Measurements from ENCODE around the gene TYMP. TPM values are rescaled to one million over a fixed set of nuclear protein-coding genes. Genes with fewer than 3 reads are reported as not detected.

The TYMP gene
- total and polyA plus RNA-seq, 2 donors (not counting 3 experiments of a cell fraction or from before 2014, with no cell fraction given), result 2.0 to 2.4 TPM

GRCh38 chr22:50560034-50560433 lies 30.2 kb upstream of the TYMP start:
- no peak overlapping the region for H3K4me2 ChIP-seq (ENCODE audit: insufficient read depth, low read length)
- H3K79me2 ChIP-seq (ENCODE audit: control insufficient read depth, insufficient read depth, low read length), result no peaks in the 10 kb centered on the region
- H3K9me1 ChIP-seq (replicated peaks; ENCODE audit: control insufficient read depth, extremely low read depth, insufficient read depth, low read length), result no peaks in the 10 kb centered on the region
- H4K20me1 ChIP-seq (replicated peaks; ENCODE audit: control insufficient read depth, extremely low read depth, insufficient read depth, low read length), result no peaks in the 10 kb centered on the region
- intact Hi-C loops (cut with micrococcal nuclease), result loop anchor here (2.0 kb wide), 1 partner anchor 15 kb away; the partner anchor contains the start of gene KLHDC7B
- TF ChIP-seq MAX (IDR thresholded peaks at IDR 0.05; ENCODE audit: insufficient read depth, insufficient read length), result no peak
- TF ChIP-seq, protein P1, sequence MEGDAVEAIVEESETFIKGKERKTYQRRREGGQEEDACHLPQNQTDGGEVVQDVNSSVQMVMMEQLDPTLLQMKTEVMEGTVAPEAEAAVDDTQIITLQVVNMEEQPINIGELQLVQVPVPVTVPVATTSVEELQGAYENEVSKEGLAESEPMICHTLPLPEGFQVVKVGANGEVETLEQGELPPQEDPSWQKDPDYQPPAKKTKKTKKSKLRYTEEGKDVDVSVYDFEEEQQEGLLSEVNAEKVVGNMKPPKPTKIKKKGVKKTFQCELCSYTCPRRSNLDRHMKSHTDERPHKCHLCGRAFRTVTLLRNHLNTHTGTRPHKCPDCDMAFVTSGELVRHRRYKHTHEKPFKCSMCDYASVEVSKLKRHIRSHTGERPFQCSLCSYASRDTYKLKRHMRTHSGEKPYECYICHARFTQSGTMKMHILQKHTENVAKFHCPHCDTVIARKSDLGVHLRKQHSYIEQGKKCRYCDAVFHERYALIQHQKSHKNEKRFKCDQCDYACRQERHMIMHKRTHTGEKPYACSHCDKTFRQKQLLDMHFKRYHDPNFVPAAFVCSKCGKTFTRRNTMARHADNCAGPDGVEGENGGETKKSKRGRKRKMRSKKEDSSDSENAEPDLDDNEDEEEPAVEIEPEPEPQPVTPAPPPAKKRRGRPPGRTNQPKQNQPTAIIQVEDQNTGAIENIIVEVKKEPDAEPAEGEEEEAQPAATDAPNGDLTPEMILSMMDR (IDR thresholded peaks at IDR 0.05; ENCODE audit: extremely low read depth in 1 of 2, insufficient read depth in 1 of 2, low read depth in 1 of 2, low read length in 2 of 2), result no peak
- H3K4me1 ChIP-seq (ENCODE audit: control insufficient read depth, extremely low read depth, insufficient read depth, low read length), result peaks cover 5% of the 10 kb centered on the region
- POLR2A ChIA-PET, result no interaction called here
- no peaks in the 10 kb centered on the region for H3K36me3 ChIP-seq (ENCODE audit: control insufficient read depth in 2 of 2, extremely low read depth in 1 of 2, insufficient read depth in 2 of 2, low read length in 2 of 2)
- dilution Hi-C loops (cut with MboI; ENCODE audit: extremely low pct_ligation_motif_present, low sequenced_read_pairs), result no loop called here
- H3K27me3 ChIP-seq (ENCODE audit: control insufficient read depth in 2 of 2, insufficient read depth in 2 of 2, low read length in 2 of 2), result peaks cover 16 to 18% of the 10 kb centered on the region in 2 experiments
- CTCF ChIA-PET, result interaction anchor here (0.8 to 1.6 kb wide), 5 partner anchors 9 to 61 kb away, joined by 3 to 5 read pairs (median 3); partner anchors contain the start of gene SCO2
- H3K9me3 ChIP-seq (replicated peaks; ENCODE audit: control insufficient read depth, insufficient read depth, low read length), result no peaks in the 10 kb centered on the region
- BruUV-seq (replicated peaks), result no TSS peak
- H3K4me3 ChIP-seq (replicated peaks in 1 of 3; ENCODE audit: insufficient read depth in 1 of 3, low read depth in 1 of 3, low read length in 3 of 3), result no peak overlapping the region
- FAIRE-seq (no peak), DNase-seq (ENCODE audit: low read depth, low spot score) (no peak)
- H3K9ac ChIP-seq (replicated peaks; ENCODE audit: extremely low read depth, insufficient read depth, low read length), result no peak overlapping the region
- H2AFZ ChIP-seq (ENCODE audit: low read depth, low read length), result no peak overlapping the region
- no peak overlapping the region for H3K27ac ChIP-seq (ENCODE audit: insufficient read depth, low read depth, low read length)

GRCh38 chr22:50556703-50557102 lies 26.9 kb upstream of the TYMP start:
- no TSS peak for BruUV-seq (replicated peaks)
- POLR2A ChIA-PET, result no interaction called here
- CTCF ChIA-PET, result interaction anchor here (0.7 to 1.6 kb wide), 3 partner anchors 25 to 46 kb away, joined by 3 to 4 read pairs (median 3); partner anchors contain the start of gene SCO2

More at GRCh38 chr22:50556703-50557102, 26.9 kb upstream of the TYMP start:
- no peaks in the 10 kb centered on the region for H3K9me3 ChIP-seq (replicated peaks; ENCODE audit: control insufficient read depth, insufficient read depth, low read length)
- no peak overlapping the region for H3K4me3 ChIP-seq (replicated peaks in 1 of 3; ENCODE audit: insufficient read depth in 1 of 3, low read depth in 1 of 3, low read length in 3 of 3)
- no peak for FAIRE-seq
- H3K9ac ChIP-seq (replicated peaks; ENCODE audit: extremely low read depth, insufficient read depth, low read length), result no peak overlapping the region
- TF ChIP-seq MAX (IDR thresholded peaks at IDR 0.05; ENCODE audit: insufficient read depth, insufficient read length), result no peak
- TF ChIP-seq, protein P1 (IDR thresholded peaks at IDR 0.05; ENCODE audit: extremely low read depth in 1 of 2, insufficient read depth in 1 of 2, low read depth in 1 of 2, low read length in 2 of 2), result no peak
- TF ChIP-seq POLR2A (IDR thresholded peaks at IDR 0.05; ENCODE audit: low read depth, low read length), result no peak
- TF ChIP-seq FOS (IDR thresholded peaks at IDR 0.05; ENCODE audit: borderline replicate concordance, insufficient read depth, low read length), result no peak
- TF ChIP-seq MYC (IDR thresholded peaks at IDR 0.05; ENCODE audit: low read depth, low read length), result no peak
- TF ChIP-seq POLR2AphosphoS5 (IDR thresholded peaks at IDR 0.05; ENCODE audit: insufficient read depth, low read depth, low read length), result no peak
- no peak for TF ChIP-seq JUN (IDR thresholded peaks at IDR 0.05; ENCODE audit: borderline replicate concordance, insufficient read depth, insufficient read length, low read depth)
- TF ChIP-seq EZH2 (IDR thresholded peaks at IDR 0.05; ENCODE audit: borderline replicate concordance, low read depth, low read length, severe bottlenecking), result no peak
- TF ChIP-seq GATA2 (IDR thresholded peaks at IDR 0.05; ENCODE audit: insufficient read depth, insufficient read length, low read depth, low read length), result no peak
- H2AFZ ChIP-seq (ENCODE audit: low read depth, low read length), result no peak overlapping the region
- no peak overlapping the region for H3K27ac ChIP-seq (ENCODE audit: insufficient read depth, low read depth, low read length)
- H3K9me1 ChIP-seq (replicated peaks; ENCODE audit: control insufficient read depth, extremely low read depth, insufficient read depth, low read length), result no peaks in the 10 kb centered on the region
- DNase-seq (ENCODE audit: low read depth, low spot score), result no peak
- no peak overlapping the region for H3K4me2 ChIP-seq (ENCODE audit: insufficient read depth, low read length)
- dilution Hi-C loops (cut with MboI; ENCODE audit: extremely low pct_ligation_motif_present, low sequenced_read_pairs), result no loop called here
- intact Hi-C loops (cut with micrococcal nuclease), result no loop called here
- peaks cover 11 to 12% of the 10 kb centered on the region in 2 experiments for H3K27me3 ChIP-seq (ENCODE audit: control insufficient read depth in 2 of 2, insufficient read depth in 2 of 2, low read length in 2 of 2)
- H3K79me2 ChIP-seq (ENCODE audit: control insufficient read depth, insufficient read depth, low read length), result no peaks in the 10 kb centered on the region
- no peaks in the 10 kb centered on the region for H3K4me1 ChIP-seq (ENCODE audit: control insufficient read depth, extremely low read depth, insufficient read depth, low read length)
- H3K36me3 ChIP-seq (ENCODE audit: control insufficient read depth in 2 of 2, extremely low read depth in 1 of 2, insufficient read depth in 2 of 2, low read length in 2 of 2), result no peaks in the 10 kb centered on the region
- no peaks in the 10 kb centered on the region for H4K20me1 ChIP-seq (replicated peaks; ENCODE audit: control insufficient read depth, extremely low read depth, insufficient read depth, low read length)

Data from endothelial cell of umbilical vein (primary cell).